Measurements from ENCODE around the gene GMFB. TPM values are rescaled to one million over a fixed set of nuclear protein-coding genes. Genes with fewer than 3 reads are reported as not detected.
"Not testable (repeated sequence)": the region's sequence is repeated elsewhere in the genome, so short reads cannot be mapped to it uniquely, and the experiment has no call there.

The GMFB gene
- total RNA-seq, 1 donor from 2014 or later, result 67.1 TPM

DNA sequence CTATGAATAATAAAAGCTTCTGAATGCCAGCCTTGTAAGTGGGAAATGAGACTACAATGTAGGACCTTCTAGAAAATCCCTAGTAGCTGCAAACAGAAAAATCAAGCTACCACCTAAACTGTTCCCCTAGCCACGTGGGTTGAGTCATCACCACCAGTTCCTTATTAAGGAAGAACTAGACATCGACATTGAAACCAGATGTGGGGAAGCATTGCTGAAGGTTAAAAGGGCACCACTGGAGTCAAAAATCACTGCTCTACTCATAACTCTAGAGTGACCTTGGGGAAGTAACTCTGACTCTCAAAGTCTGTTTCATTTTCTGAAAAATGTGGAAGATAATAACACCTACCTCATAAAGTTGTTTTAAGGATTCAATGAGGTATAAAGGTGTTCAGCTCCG, 38.2 kb downstream of the GMFB start:
- DNase-seq, result no peak
- Mint-ChIP-seq H3K4me1 (ENCODE audit: low read depth, unreplicated experiment) (no peaks in the 10 kb centered on the region), H3K27me3 (ENCODE audit: unreplicated experiment) (peaks cover 1% of the 10 kb centered on the region), H3K27ac (ENCODE audit: unreplicated experiment) (no peak overlapping the region), H3K9me3 (ENCODE audit: unreplicated experiment) (peaks cover 2% of the 10 kb centered on the region), H3K4me3 (ENCODE audit: unreplicated experiment) (no peak overlapping the region), H3K36me3 (ENCODE audit: unreplicated experiment) (no peaks in the 10 kb centered on the region)
- TF ChIP-seq, protein P1, sequence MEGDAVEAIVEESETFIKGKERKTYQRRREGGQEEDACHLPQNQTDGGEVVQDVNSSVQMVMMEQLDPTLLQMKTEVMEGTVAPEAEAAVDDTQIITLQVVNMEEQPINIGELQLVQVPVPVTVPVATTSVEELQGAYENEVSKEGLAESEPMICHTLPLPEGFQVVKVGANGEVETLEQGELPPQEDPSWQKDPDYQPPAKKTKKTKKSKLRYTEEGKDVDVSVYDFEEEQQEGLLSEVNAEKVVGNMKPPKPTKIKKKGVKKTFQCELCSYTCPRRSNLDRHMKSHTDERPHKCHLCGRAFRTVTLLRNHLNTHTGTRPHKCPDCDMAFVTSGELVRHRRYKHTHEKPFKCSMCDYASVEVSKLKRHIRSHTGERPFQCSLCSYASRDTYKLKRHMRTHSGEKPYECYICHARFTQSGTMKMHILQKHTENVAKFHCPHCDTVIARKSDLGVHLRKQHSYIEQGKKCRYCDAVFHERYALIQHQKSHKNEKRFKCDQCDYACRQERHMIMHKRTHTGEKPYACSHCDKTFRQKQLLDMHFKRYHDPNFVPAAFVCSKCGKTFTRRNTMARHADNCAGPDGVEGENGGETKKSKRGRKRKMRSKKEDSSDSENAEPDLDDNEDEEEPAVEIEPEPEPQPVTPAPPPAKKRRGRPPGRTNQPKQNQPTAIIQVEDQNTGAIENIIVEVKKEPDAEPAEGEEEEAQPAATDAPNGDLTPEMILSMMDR (IDR thresholded peaks at IDR 0.05; ENCODE audit: partially characterized antibody, unreplicated experiment), result no peak

DNA sequence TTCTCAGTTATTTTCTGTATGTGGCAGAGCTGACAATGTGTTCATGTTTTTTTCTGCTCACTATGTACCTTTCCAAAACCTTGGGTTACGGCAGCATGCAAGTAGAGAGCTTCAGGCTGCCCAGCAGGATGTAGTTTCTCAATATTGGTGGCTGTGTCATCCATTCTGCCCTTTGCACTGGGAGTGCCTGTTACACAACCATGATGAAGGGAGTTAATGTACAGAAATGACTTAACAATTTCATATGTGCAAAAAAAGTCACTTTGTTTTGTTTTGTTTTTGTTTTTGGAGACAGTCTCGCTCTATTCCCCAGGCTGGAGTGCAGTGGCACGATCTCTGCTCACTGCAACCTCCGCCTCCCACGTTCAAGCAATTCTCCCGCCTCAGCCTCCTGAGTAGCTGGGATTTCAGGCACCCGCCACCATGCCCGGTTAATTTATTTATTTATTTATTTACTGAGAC, 41.5 kb downstream of the GMFB start:
- Mint-ChIP-seq H3K4me1 (ENCODE audit: low read depth, unreplicated experiment) (no peaks in the 10 kb centered on the region), H3K27ac (ENCODE audit: unreplicated experiment) (no peak overlapping the region), H3K27me3 (ENCODE audit: unreplicated experiment) (peaks cover 5% of the 10 kb centered on the region), H3K9me3 (ENCODE audit: unreplicated experiment) (peaks cover 2% of the 10 kb centered on the region), H3K36me3 (ENCODE audit: unreplicated experiment) (no peaks in the 10 kb centered on the region), H3K4me3 (ENCODE audit: unreplicated experiment) (no peak overlapping the region)
- TF ChIP-seq, protein P1 (IDR thresholded peaks at IDR 0.05; ENCODE audit: partially characterized antibody, unreplicated experiment), result no peak
- no peak for DNase-seq

DNA sequence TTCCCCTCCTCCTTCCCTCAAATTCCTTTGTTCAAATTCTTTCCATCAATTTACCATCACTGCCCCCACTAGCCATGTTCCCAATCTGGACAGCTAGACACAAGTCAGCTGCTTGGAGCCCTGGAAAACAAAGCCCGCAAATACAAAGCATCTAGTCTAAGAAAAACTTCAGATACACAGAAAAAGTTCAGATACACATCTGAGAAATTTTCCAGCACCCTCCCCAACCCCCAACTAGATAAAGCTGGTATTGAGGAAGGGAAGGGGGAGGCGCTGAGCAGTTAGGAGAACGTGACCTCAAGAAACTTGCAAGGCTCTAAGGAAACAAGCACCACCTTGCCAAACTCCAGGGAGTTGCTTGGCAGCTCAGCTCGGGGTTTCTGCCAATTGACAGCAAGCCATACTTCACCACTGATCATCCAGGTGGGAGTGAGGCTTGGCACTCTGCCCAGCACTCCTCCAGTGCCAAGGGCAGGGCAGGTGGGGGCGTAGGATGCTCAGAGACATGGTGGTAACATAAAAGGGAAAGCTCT, 42.6 kb downstream of the GMFB start:
- Mint-ChIP-seq H3K4me3 (ENCODE audit: unreplicated experiment) (no peak overlapping the region), H3K27ac (ENCODE audit: unreplicated experiment) (no peak overlapping the region), H3K27me3 (ENCODE audit: unreplicated experiment) (peaks cover 7% of the 10 kb centered on the region), H3K9me3 (ENCODE audit: unreplicated experiment) (peaks cover 2% of the 10 kb centered on the region), H3K36me3 (ENCODE audit: unreplicated experiment) (no peaks in the 10 kb centered on the region), H3K4me1 (ENCODE audit: low read depth, unreplicated experiment) (peaks cover 6% of the 10 kb centered on the region)
- TF ChIP-seq, protein P1 (IDR thresholded peaks at IDR 0.05; ENCODE audit: partially characterized antibody, unreplicated experiment), result no peak
- DNase-seq, result no peak

DNA sequence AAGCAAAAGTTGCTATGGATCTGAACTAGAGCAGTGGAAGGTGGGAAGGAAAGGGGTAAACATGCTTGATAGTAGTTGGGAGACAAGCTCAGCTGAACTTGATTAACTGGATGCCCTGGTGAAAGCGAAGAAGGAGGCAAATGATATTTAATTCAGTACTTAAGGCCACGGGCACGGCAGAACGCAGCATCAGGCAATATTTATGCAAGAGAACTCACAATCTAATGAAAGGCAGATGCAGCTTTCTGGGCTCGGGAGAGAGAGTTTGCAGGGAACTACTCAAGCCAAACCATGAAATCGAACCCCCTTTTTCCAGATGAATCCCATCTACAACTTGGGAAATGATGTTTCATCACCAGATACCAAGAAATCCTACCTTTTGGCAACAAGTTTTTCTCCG, 44.1 kb downstream of the GMFB start:
- TF ChIP-seq, protein P1 (IDR thresholded peaks at IDR 0.05; ENCODE audit: partially characterized antibody, unreplicated experiment), result no peak
- Mint-ChIP-seq H3K9me3 (ENCODE audit: unreplicated experiment) (peaks cover 7% of the 10 kb centered on the region), H3K27me3 (ENCODE audit: unreplicated experiment) (peaks cover 8% of the 10 kb centered on the region), H3K4me3 (ENCODE audit: unreplicated experiment) (no peak overlapping the region), H3K27ac (ENCODE audit: unreplicated experiment) (no peak overlapping the region), H3K36me3 (ENCODE audit: unreplicated experiment) (no peaks in the 10 kb centered on the region), H3K4me1 (ENCODE audit: low read depth, unreplicated experiment) (peaks cover 14% of the 10 kb centered on the region)
- no peak for DNase-seq

DNA sequence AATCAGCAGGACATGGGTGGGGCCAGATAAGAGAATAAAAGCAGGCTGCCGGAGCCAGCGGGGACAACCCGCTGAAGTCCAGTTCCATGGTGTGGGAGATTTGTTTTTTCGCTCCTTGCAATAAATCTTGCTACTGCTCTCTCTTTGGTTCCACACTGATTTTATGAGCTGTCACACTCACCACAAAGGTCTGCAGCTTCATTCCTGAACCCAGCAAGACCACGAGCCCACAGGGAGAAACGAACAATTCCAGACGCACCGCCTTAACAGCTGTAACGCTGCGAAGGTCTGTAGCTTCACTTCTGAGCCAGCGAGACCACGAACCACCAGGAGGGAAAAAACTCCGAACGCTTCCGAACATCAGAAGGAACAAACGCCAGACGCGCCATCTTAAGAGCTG, 44.8 kb downstream of the GMFB start:
- Mint-ChIP-seq H3K4me3 (ENCODE audit: unreplicated experiment) (no peak overlapping the region), H3K36me3 (ENCODE audit: unreplicated experiment) (no peaks in the 10 kb centered on the region), H3K4me1 (ENCODE audit: low read depth, unreplicated experiment) (peaks cover 16% of the 10 kb centered on the region), H3K9me3 (ENCODE audit: unreplicated experiment) (peaks cover 8% of the 10 kb centered on the region), H3K27ac (ENCODE audit: unreplicated experiment) (no peak overlapping the region), H3K27me3 (ENCODE audit: unreplicated experiment) (peaks cover 8% of the 10 kb centered on the region)
- TF ChIP-seq, protein P1 (IDR thresholded peaks at IDR 0.05; ENCODE audit: partially characterized antibody, unreplicated experiment), result no peak
- DNase-seq, result no peak

DNA sequence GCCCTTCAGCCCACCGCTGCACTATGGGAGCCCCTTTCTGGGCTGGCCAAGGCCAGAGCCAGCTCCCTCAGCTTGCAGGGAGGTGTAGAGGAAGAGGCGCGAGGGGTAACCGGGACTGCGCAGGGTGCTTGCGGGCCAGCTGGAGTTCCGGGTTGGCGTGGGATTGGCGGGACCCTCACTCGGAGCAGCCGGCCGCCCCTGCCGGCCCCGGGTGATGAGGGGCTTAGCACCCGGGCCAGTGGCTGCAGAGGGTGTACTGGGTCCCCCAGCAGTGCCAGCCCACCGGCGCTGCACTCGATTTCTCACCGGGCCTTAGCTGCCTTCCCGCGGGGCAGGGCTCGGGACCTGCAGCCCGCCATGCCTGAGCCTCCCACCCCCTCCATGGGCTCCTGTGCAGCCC, 45.8 kb downstream of the GMFB start:
- not testable (repeated sequence) for H3K9me3 Mint-ChIP-seq (ENCODE audit: unreplicated experiment); H3K36me3 Mint-ChIP-seq (ENCODE audit: unreplicated experiment); H3K27me3 Mint-ChIP-seq (ENCODE audit: unreplicated experiment); H3K27ac Mint-ChIP-seq (ENCODE audit: unreplicated experiment); H3K4me3 Mint-ChIP-seq (ENCODE audit: unreplicated experiment); DNase-seq
- peaks cover 21% of the 10 kb centered on the region for H3K4me1 Mint-ChIP-seq (ENCODE audit: low read depth, unreplicated experiment)
